Measurements from ENCODE around the gene PKMYT1.
"Not testable (repeated sequence)": the region's sequence is repeated elsewhere in the genome, so short reads cannot be mapped to it uniquely, and the experiment has no call there.

PKMYT1 gene

DNA sequence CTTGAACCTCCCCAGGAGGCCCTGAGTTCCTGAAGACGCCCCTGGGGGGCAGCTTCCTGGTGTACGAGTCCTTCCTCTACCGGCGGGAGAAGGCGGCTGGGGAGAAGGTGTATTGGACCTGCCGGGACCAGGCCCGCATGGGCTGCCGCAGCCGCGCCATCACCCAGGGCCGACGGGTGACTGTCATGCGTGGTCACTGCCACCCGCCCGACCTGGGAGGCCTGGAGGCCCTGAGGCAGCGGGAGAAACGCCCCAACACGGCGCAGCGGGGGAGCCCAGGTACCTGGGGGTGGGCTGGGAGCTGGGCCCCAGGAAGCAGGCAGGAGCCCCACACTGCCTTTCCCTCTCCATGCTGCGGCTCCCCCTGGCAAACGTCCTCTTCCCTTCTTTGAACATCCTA lies 46.5 kb downstream of the PKMYT1 start:
- no peak for DNase-seq (ENCODE audit: low spot score)

DNA sequence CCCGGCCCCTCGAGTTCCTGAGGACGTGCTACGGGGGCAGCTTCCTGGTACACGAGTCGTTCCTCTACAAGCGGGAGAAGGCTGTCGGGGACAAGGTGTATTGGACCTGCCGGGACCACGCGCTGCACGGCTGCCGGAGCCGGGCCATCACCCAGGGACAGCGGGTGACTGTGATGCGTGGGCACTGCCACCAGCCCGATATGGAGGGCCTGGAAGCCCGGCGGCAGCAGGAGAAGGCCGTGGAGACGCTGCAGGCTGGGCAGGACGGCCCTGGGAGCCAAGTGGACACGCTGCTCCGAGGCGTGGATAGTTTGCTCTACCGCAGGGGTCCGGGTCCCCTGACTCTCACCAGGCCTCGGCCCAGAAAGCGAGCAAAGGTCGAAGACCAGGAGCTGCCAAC lies 47.1 kb downstream of the PKMYT1 start:
- no peak for DNase-seq (ENCODE audit: low spot score)

DNA sequence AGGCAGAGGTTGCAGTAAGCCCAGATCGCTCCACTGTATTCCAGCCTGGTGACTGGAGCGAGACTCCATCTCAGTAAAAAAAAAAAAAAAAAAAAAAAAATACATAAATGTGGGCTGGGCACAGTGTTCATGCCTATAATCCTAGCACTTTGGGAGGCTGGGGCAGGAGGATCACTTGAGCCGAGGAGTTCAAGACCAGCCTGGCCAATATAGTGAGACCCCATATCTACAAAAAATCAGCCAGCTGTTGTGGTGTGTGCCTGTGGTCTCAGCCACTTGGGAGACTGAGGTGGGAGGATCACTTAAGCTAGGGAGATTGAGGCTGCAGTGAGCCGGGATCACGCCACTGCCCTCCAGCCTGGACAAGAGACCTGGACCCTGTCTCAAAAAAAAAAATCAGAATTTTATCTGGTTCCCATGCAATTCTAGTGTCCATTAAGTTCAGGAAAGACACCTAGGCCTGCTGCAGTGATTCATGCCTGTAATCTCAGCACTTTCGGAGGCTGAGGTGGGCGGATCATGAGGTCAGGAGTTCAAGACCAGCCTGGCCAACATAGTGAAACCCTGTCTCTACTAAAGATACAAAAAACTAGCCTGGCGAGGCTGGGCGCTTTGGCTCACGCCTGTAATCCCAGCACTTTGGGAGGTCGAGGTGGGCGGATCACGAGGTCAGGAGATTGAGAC lies 48.9 kb downstream of the PKMYT1 start:
- DNase-seq (ENCODE audit: low spot score): not testable (repeated sequence)

DNA sequence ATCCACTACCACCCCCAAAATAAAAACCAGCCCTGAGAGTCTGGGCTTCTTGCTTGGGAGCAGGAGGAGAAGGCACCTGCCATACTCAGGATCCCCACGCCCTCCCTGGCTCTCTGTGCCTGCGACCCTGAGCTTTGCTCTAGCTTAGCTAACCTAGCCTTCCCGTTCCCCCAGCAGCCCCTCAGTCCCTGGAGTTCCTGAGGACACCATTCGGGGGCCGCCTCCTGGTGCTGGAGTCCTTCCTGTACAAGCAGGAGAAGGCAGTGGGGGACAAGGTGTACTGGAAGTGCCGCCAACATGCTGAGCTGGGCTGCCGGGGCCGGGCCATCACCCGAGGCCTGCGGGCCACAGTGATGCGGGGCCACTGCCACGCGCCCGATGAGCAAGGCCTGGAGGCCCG lies 50.0 kb downstream of the PKMYT1 start:
- DNase-seq (ENCODE audit: low spot score): no peak

DNA sequence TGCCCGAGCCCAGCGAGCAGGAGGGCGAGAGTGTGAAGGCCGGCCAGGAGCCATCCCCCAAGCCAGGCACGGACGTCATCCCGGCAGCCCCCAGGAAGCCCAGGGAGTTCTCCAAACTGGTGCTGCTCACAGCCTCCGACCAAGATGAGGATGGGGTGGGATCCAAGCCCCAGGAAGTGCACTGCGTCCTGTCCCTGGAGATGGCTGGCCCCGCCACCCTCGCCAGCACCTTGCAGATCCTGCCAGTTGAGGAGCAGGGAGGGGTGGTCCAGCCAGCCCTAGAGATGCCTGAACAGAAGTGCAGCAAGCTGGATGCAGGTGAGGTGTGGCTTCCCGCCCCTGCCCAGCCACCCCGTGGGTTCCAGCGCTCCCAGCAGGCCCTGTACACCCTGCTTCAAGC lies 50.6 kb downstream of the PKMYT1 start:
- no peak for DNase-seq (ENCODE audit: low spot score)

DNA sequence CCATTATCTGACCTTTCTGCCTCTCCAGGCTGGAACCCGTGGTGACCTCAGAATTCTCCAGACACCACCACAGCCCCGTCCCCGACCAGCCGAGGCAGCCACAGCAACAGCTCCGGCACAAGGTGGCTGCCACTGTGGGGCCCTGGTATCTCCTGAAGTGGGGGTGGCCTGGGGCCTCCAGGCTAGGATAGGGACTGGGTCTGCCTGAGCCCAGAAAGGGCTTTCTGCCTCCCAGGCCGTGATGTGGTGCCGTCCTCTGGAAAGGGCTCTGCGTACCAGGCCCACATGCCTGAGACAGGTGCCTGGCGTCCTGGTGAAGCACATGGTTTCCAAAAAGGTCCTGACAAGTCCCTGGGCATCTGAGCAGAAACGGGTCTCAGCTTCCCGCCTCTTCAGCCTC lies 51.5 kb downstream of the PKMYT1 start:
- DNase-seq (ENCODE audit: low spot score): no peak

DNA sequence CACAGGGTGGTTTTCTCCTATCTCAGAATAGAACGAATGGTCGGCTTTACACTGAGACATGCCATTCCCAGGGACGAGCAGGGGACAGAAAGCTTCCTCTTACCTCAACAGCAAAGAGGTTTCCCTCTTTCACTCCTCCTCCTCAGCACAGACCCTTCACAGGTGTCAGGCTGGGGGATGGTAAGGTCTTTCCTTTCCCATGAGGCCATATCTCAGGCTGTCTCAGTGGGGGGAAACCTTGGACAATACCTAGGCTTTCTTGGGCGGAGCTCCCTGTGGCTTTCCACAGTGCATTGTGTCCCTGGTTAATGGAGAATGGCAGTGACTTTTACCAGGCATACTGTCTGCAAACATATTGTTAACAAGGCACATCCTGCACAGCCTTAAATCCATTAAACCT lies 52.1 kb downstream of the PKMYT1 start:
- not testable (repeated sequence) for DNase-seq (ENCODE audit: low spot score)

DNA sequence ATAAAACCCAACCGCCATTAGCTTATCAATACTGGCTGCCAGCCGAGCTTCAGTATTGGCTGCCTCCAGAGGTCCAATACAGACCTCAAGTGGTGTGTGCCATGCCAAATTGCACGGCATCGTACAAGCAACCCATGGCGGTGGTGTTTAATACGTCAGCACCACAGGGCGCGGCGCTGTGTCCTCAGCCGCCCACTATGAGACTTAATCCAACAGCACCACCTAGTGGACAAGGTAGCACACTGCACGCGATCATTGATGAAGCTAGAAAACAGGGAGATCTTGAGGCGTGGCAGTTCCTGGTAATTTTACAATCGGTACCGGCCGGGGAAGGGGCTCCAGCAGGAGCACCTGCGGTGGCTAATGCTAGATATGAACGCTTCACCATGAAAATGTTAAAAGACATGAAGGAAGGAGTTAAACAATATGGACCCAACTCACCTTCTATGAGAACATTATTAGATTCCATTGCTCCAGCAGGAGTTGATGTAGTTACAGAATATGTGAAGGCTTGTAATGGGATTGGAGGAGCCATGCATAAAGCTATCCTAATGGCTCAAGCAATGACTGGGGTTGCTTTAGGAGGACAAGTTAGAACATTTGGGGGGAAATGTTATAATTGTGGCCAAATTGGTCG lies 53.1 kb downstream of the PKMYT1 start:
- peak; percentile 92 for DNase-seq (ENCODE audit: low spot score)

DNA sequence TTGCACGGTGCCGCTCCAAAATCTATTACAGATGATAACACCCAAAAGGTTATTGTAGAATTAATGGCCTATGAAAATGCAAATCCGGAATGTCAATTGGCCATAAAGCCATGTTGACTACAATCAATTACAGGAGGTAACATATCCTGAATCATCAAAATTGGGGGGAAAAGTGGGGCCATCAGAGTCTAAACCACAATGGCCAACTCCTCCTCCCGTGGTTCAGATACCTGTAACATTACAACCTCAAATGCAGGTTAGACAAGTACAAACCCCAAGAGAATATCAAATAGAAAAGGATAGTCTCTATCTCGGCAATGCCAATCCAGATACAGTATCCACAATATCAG lies 53.6 kb downstream of the PKMYT1 start:
- DNase-seq (ENCODE audit: low spot score): no peak

DNA sequence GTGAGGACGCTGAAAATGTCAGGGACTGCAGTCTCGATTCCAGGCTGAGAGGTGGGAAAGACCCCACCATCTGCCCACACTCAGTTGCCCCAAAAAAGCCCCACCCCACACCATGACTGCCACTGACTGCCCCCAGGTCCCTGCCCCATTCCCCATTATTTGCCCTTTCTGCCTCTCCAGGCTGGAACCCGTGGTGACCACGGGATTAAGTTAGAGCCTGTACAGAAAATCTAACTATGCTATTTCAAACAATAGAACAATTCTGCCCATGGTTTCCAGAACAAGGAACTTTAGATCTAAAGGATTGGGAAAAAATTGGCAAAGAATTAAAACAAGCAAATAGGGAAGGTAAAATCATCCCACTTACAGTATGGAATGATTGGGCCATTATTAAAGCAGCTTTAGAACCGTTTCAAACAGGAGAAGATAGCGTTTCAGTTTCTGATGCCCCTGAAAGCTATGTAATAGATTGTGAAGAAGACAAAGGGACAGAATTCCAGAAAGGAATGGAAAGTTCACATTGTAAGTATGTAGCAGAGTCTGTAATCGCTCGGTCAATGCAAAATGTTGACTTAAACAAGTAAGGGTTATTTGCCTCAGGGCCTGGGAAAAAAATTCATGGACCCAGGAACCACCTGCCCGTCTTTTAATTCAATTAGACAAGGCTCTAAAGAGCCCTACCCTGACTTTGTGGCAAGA lies 54.1 kb downstream of the PKMYT1 start:
- DNase-seq (ENCODE audit: low spot score): no peak

DNA sequence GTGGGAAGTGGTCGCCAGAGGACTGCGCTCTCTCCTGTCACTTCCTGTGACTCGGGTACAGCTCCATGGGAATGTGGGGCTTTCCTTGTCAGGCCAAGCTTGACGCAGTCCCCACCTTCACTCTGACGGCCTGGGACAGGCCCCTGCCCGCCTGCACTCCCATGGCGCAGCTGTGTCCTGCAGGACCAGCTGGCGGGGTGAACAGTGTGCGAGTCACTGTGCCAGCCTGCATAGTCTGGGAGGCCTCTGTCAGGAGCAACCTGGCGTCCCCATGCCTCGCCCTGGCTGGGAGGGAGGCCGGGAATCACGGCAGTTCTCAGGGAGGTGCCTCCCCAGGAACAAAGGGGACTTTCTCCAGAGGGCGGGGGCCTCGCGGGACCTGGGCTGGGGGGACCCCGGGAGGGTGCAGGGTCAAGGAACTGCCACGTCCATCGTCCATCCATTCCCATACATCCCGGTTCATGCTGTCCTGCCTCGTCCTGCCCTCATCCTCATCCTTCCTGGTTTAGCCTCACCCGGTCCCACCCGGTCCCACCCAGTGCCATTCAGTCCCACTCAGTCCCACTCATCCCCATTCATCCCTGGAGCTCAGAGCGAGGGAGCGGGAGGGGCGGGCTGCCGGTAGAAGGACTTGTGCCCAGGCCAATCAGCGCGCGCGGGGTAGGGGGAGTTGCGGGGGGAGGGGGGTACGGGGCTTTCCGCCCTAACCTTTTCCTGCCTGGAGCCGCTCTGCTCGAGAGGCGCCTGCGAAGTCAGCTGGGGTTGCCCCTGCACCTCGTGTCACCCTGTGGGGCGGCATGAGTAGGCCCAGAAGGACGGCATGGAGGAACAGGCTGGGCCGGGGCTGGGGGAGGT lies 55.1 kb downstream of the PKMYT1 start:
- no peak for DNase-seq (ENCODE audit: low spot score)

DNA sequence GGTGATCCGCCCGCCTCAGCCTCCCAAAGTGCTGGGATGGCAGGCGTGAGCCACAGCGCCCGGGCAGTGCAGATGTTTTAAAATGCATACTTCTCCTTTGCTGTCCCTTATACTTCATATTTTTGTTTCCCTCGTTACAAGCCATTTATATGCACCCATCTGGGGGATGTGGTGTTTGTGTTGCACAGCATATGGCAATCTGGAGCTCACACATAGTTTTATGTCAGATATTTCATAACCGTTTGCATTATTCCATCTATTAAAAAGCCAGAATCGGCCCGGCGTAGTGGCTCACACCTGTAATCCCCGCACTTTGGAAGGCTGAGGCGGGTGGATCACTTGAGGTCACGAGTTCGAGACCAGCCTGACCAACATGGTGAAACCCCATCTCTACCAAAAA lies 56.8 kb downstream of the PKMYT1 start:
- DNase-seq (ENCODE audit: low spot score): no peak
